Measurements from ENCODE around the gene NFATC2.

Gene NFATC2

DNA sequence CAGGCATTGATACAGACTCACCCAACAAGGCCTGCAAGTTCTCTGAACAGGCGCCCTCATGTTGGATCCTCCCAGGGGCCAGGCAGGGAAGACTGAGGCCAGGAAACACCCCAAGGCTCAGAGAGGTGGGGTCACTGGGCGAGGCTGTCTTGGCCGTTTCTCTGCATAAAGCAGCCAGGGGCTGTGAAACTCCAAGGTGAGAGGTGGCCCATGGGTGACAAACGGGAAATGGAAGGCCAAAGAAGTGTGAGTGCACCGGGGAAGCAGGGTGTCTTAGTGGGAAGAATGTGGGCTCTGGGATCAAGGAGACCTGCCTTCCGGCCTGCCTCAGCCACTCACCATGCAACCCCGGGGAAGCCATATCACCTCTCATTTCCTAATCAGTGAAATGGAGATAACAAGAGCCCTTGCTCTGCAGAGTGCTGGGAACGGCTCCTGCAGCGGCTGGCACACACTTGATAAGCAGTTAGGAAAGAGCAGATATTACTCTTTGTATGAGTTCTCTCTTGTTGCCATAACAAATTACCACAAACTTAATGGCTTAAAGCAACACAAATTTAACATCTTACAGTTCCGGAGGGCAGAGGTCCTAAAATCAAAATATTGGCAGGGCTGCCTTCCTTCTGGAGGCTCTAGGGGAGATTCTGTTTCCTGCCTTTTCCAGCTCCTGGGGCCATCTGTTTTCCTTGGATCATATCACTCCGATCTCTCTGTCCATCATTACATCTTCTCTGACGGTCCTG is 168.6 kb downstream of the NFATC2 start:
- Histone ChIP-seq H3K4me3 (no peak overlapping the region), H3K9me3 (no peaks in the 10 kb centered on the region), H3K9ac (no peak overlapping the region), H3K27ac (no peak overlapping the region), H3K4me1 (peaks cover 17% of the 10 kb centered on the region), H3K36me3 (no peaks in the 10 kb centered on the region), H4K20me1 (no peaks in the 10 kb centered on the region), H3K27me3 (no peaks in the 10 kb centered on the region), H3K4me2 (no peak overlapping the region)
- TF ChIP-seq Cebpa-rat (IDR thresholded peaks at IDR 0.05): no peak

DNA sequence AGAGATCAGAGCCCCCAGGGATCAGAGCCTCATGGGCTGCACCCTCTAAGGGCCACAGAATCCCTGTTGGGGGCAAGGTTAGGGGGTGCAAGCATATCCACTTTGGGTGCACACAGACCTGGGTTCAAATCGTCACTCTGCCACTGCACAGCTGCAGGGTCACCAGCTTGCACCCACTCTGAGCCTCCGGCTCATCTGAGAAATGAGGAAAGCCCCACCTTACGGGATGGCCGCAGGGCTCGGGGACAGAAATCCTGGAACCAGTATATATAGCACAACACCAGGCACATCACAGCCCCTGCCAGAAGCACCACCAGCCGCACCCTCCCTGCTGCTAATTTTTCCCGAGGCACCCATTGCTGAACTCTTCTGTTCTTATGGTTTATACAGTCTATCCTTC is 169.6 kb downstream of the NFATC2 start:
- no peak for TF ChIP-seq Cebpa-rat (IDR thresholded peaks at IDR 0.05)
- no peaks in the 10 kb centered on the region for H3K36me3 ChIP-seq
- no peak overlapping the region for H3K4me2 ChIP-seq
- no peak overlapping the region for H3K27ac ChIP-seq
- no peaks in the 10 kb centered on the region for H4K20me1 ChIP-seq
- no peak overlapping the region for H3K4me3 ChIP-seq
- H3K4me1 ChIP-seq: peaks cover 14% of the 10 kb centered on the region
- H3K9me3 ChIP-seq: no peaks in the 10 kb centered on the region
- H3K9ac ChIP-seq: no peak overlapping the region
- H3K27me3 ChIP-seq: no peaks in the 10 kb centered on the region

DNA sequence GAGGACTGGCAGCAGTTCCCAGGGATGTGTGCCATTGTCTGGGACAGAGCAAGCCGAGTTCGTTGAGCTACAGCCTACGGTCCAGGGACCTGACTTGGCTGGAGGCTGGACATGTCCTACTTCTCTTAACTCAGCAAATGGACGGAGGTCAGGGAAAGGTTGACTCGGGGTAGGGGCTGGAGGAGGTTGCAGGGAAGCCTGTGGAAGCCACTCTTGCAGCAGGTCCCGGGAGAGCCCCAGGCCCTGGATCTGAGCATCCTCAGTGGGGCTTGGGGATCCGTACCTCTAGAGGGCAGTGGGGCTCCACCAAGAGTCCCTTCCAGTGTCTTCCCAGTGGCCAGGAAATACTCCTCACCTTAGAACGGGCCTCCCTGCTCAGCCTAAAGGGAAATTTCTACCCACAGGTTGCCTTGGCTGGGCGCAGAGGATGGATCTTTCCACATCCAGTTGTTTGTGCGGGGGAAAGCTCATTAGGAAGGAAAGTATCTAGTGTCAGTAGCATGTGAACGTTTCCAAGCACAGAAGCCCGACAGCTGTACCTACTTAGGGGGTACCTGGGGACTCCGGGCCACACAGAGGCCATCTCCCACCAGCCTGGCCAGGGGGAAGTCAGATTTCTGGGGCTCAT is 170.2 kb downstream of the NFATC2 start:
- Histone ChIP-seq H3K36me3 (no peaks in the 10 kb centered on the region), H3K27ac (no peak overlapping the region), H3K4me1 (peaks cover 14% of the 10 kb centered on the region; the same call in 1 of the 2 replicates), H3K9me3 (no peaks in the 10 kb centered on the region), H3K9ac (no peak overlapping the region), H3K27me3 (no peaks in the 10 kb centered on the region), H4K20me1 (no peaks in the 10 kb centered on the region), H3K4me3 (no peak overlapping the region), H3K4me2 (no peak overlapping the region; the same call in 1 of the 2 replicates)
- no peak for TF ChIP-seq Cebpa-rat (IDR thresholded peaks at IDR 0.05)

DNA sequence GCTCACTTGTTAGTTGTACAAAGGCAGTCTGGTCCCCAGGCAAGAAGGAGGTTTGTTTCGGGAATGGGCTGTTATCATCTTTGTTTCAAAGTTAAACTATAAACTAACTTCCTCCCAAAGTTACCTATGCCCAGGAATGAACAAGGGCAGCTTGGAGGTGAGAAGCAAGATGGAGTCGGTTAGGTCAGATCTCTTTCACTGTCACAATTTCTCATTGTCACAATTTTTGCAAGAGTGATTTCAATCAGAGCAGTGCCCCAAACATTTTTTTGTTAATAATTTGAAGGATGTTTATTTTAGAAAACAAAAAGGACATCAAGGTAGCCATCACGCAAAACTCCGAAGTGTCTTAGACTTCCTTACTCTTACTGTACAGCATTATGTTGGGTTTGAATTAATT is 170.8 kb downstream of the NFATC2 start:
- no peak overlapping the region for H3K4me2 ChIP-seq
- H3K4me3 ChIP-seq: no peak overlapping the region
- no peaks in the 10 kb centered on the region for H3K9me3 ChIP-seq
- H3K27ac ChIP-seq: no peak overlapping the region
- no peaks in the 10 kb centered on the region for H3K36me3 ChIP-seq
- no peaks in the 10 kb centered on the region for H4K20me1 ChIP-seq
- H3K27me3 ChIP-seq: no peaks in the 10 kb centered on the region
- peaks cover 14% of the 10 kb centered on the region; the same call in 1 of the 2 replicates for H3K4me1 ChIP-seq
- TF ChIP-seq Cebpa-rat (IDR thresholded peaks at IDR 0.05): no peak
- no peak overlapping the region for H3K9ac ChIP-seq

DNA sequence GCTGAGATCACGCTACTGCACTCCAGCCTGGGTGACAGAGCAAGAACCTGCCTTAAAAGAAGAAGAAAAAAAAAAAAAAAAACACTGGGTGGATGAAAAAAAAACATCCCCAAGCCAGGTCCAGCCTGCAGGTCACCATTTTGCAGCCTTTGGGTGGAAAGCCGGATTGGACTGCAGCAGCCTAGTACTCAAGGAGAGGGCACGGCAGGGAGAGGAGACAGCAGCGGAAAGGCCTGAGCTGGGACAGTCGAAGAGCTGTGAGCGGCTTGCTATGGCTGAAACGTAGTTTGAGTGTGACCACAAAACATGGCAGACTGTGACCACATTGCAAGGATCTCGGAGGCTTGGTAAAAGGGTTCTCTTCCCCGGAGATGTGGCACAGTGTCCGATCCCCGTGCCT is 173.0 kb downstream of the NFATC2 start:
- H3K27ac ChIP-seq: no peak overlapping the region
- no peaks in the 10 kb centered on the region for H3K36me3 ChIP-seq
- no peaks in the 10 kb centered on the region for H4K20me1 ChIP-seq
- no peak for TF ChIP-seq Cebpa-rat (IDR thresholded peaks at IDR 0.05)
- H3K4me1 ChIP-seq: 0 out of 2 replicates have a peak, but pooled peaks cover 6% of the 10 kb centered on the region
- H3K4me2 ChIP-seq: no peak overlapping the region
- H3K9me3 ChIP-seq: 0 out of 2 replicates have a peak, but pooled peaks cover 5% of the 10 kb centered on the region
- H3K9ac ChIP-seq: no peak overlapping the region
- no peak overlapping the region for H3K4me3 ChIP-seq
- no peaks in the 10 kb centered on the region for H3K27me3 ChIP-seq

DNA sequence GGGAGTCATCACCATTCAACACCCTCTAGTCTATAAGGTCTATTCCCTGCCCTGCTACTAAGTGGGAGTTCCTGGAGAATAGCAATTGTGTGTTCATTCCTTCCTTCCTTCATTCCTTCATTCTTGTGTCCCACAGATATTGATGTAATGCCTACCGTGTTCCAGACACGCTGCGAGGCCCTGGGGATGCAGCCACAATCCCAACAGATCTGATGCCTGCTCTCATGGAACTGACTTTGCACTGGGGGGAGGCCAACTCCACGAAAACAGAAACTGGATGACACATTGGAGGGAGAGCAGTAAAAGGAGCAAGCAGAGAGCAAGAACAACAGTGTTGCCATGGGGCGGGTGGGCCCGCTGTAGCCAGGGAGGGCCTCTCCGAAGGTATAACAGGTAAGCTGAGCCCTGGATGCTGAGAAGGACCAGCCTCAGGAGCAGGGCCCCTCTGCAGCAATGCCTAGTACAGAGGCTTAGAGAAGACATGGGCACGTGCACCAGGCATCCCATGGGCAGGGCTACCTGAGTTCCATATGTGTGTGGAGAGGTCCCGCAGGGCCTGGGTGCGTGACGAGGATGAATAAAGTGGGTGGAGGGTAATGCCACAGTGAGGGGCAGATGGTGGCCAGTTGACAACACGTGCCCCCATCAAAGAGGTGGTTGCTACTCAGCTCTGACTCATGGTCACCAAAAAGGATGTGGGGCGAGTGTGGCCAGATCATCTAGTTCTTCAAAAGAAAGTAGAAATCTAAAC is 173.9 kb downstream of the NFATC2 start:
- Histone ChIP-seq H3K9ac (no peak overlapping the region), H3K4me1 (0 out of 2 replicates have a peak, but pooled peaks cover 6% of the 10 kb centered on the region), H3K4me2 (no peak overlapping the region), H3K4me3 (no peak overlapping the region), H3K36me3 (no peaks in the 10 kb centered on the region), H4K20me1 (no peaks in the 10 kb centered on the region), H3K27ac (no peak overlapping the region), H3K9me3 (peaks cover 7% of the 10 kb centered on the region; the same call in 1 of the 2 replicates), H3K27me3 (no peaks in the 10 kb centered on the region)
- TF ChIP-seq Cebpa-rat (IDR thresholded peaks at IDR 0.05): no peak

DNA sequence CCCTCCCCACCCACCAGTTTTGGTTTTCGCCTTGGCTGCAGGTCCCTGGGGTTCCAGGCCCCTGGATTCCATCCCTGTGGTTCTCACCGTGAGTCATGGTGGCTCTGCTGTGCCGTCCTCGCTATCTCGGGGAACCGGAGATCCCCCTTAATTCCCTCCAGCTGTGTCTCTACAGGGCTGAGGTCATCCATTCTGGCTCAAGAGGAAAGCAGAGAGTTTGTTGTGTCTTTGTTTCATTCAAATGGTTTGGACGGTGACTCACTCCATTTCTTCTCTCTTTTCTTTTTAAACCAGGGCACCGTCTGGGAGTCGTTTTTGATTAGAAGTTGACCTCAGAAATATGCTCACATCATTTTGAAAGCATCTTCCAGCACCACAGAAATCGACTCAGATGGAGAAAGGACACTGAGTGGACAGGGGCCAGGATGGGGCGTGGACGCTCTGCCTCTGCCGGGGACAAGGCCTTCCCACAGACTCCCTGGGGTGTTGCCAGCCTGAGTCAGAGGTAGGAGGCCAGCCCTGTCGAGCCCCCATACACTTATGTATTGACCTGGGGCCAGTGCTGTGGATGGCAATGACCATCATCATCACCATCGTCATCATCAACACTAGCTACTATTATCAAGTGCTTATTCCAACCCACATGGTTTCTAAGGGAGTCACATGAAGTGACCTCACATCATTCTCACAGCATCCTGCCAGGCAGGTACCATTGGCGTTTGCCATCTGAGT is 176.2 kb downstream of the NFATC2 start:
- no peak for TF ChIP-seq Cebpa-rat (IDR thresholded peaks at IDR 0.05)
- no peak overlapping the region for H3K27ac ChIP-seq

DNA sequence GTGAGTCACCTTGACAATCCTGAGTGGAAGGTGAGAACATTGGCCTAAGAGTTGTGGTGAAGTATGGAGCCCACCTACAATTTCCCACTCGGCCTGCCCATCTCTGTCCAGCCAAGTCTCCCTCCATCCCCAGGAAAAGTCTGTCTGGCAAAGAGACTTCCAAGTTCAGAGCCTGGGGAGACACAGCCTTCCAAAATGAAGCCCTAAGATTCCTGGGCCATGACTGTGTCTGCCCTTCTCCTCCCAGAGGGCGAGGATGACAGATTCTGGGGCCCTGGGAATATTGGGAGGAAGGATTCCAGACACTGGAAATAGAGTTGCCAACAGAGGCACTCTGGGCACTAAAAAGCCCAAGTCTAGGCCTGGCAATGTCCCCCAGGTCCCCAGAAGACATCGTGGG is 176.8 kb downstream of the NFATC2 start:
- Histone ChIP-seq H3K4me1 (0 out of 2 replicates have a peak, but pooled peaks cover 2% of the 10 kb centered on the region), H4K20me1 (no peaks in the 10 kb centered on the region), H3K27ac (no peak overlapping the region), H3K36me3 (no peaks in the 10 kb centered on the region), H3K4me3 (no peak overlapping the region), H3K9ac (no peak overlapping the region), H3K4me2 (no peak overlapping the region), H3K9me3 (peaks cover 17% of the 10 kb centered on the region), H3K27me3 (no peaks in the 10 kb centered on the region)
- TF ChIP-seq Cebpa-rat (IDR thresholded peaks at IDR 0.05): no peak

More for the DNA sequence above, 176.2 kb downstream of the NFATC2 start:
- no peak overlapping the region for H3K4me2 ChIP-seq
- no peaks in the 10 kb centered on the region for H4K20me1 ChIP-seq
- no peaks in the 10 kb centered on the region for H3K36me3 ChIP-seq
- peaks cover 17% of the 10 kb centered on the region for H3K9me3 ChIP-seq
- H3K4me1 ChIP-seq: no peaks in the 10 kb centered on the region
- no peaks in the 10 kb centered on the region for H3K27me3 ChIP-seq
- H3K9ac ChIP-seq: no peak overlapping the region
- H3K4me3 ChIP-seq: no peak overlapping the region

DNA sequence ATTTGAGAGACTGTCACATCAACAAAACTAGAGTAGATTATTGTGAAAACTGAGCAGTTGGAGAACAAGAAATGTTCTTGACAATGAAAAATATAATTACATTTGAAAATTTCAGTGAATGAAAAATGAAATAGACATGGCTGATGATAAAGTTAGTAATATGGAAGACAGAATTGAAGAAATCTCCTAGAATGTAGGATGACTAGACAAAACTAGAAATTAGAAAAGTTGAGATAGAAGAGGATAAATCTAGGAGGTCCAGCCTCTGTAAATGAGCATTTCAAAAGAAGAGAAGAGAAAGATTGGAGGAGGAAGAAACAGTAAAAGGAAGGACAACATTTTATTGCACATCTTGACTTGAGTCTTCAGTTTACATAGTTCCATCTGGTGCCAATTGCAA is 178.7 kb downstream of the NFATC2 start:
- H3K36me3 ChIP-seq: no peaks in the 10 kb centered on the region
- H3K27ac ChIP-seq: no peak overlapping the region
- H3K4me2 ChIP-seq: no peak overlapping the region
- no peaks in the 10 kb centered on the region for H4K20me1 ChIP-seq
- TF ChIP-seq Cebpa-rat (IDR thresholded peaks at IDR 0.05): no peak
- H3K4me3 ChIP-seq: no peak overlapping the region
- 0 out of 2 replicates have a peak, but pooled peaks cover 7% of the 10 kb centered on the region for H3K4me1 ChIP-seq
- H3K27me3 ChIP-seq: no peaks in the 10 kb centered on the region
- H3K9ac ChIP-seq: no peak overlapping the region
- H3K9me3 ChIP-seq: peaks cover 17% of the 10 kb centered on the region

Measured in BLaER1 (cell line).